PC-3 (cell line): ENCODE results near the gene CCDC200. TPM values are rescaled to one million over a fixed set of nuclear protein-coding genes. Genes with fewer than 3 reads are reported as not detected.

Experiments
- ATAC-seq: fragments of 200-7000 bp; cut with Tn5 transposase; 2 replicates; pipeline ENCODE4 v1.9.1; 2020; ENCODE audit warnings: mild to moderate bottlenecking, moderate library complexity
- BruUV-seq: library from RNA; stranded (reverse); fragments of 400-500 nt; replicated peaks from 2 replicates; lab custom pipeline; 2021; lab: Mats Ljungman, UMichigan
- CTCF ChIA-PET: fragments of 300-600 bp; sonication (Branson Sonifier 250); formaldehyde crosslinking; loops from one replicate; lab custom pipeline; 2022; ENCODE audit warnings: antibody characterized with exemption; lab: Charles Lee
- POLR2A ChIA-PET: fragments of 300-600 bp; sonication (Branson Sonifier 250); formaldehyde crosslinking; loops from one replicate; lab custom pipeline; 2022; ENCODE audit warnings: antibody characterized with exemption; ENCODE audit not compliant: unreplicated experiment; lab: Charles Lee
- DNase-seq: peaks from one replicate; pipeline ENCODE4 v3.0.0-alpha.2; 2015
- H2AFZ ChIP-seq: fragments of 300-600 bp; sonication (generic); 2 replicates; pipeline ENCODE4 v1.6.0; 2016; ENCODE audit warnings: antibody characterized with exemption, low read length
- H3F3A ChIP-seq: fragments of 300-600 bp; sonication (generic); one replicate; pipeline ENCODE4 v1.6.0; 2017; ENCODE audit warnings: antibody characterized with exemption, low read length, control low read depth, mild to moderate bottlenecking; ENCODE audit not compliant: unreplicated experiment
- H3K27ac ChIP-seq: fragments of 300-600 bp; sonication (generic); 2 replicates; pipeline ENCODE4 v1.5.1; 2016; ENCODE audit warnings: mild to moderate bottlenecking, low read length
- H3K27me3 ChIP-seq: fragments of 300-600 bp; sonication (generic); 2 replicates; pipeline ENCODE4 v1.6.1; 2016; ENCODE audit warnings: low read length, mixed read lengths
- H3K36me3 ChIP-seq: fragments of 300-600 bp; sonication (generic); 2 replicates; pipeline ENCODE4 v1.6.1; 2016; ENCODE audit warnings: low read depth, mixed run types, low read length, mixed read lengths
- H3K4me1 ChIP-seq: fragments of 300-600 bp; sonication (generic); 2 replicates; pipeline ENCODE4 v1.5.1; 2016; ENCODE audit warnings: low read length; ENCODE audit not compliant: insufficient read depth
- H3K4me2 ChIP-seq: fragments of 300-600 bp; sonication (generic); 2 replicates; pipeline ENCODE4 v1.6.0; 2016; ENCODE audit warnings: low read length
- H3K4me3 ChIP-seq: fragments of 300-600 bp; sonication (generic); 2 replicates; pipeline ENCODE4 v1.5.1; 2016; ENCODE audit warnings: mild to moderate bottlenecking, low read length, mixed read lengths
- H3K79me2 ChIP-seq: fragments of 300-600 bp; sonication (generic); 2 replicates; pipeline ENCODE4 v1.6.1; 2017; ENCODE audit warnings: low read length, mixed read lengths
- H3K9ac ChIP-seq: fragments of 300-600 bp; sonication (generic); 2 replicates; pipeline ENCODE4 v1.6.0; 2016; ENCODE audit warnings: mild to moderate bottlenecking, low read length
- H3K9me2 ChIP-seq: fragments of 300-600 bp; sonication (generic); replicated peaks from 2 replicates; pipeline ENCODE4 v1.6.1; 2016; ENCODE audit warnings: mixed run types, low read length, mixed read lengths
- H3K9me3 ChIP-seq: fragments of 300-600 bp; sonication (generic); 2 replicates; pipeline ENCODE4 v1.6.1; 2016; ENCODE audit warnings: low read length, mixed read lengths
- H4K20me1 ChIP-seq: fragments of 300-600 bp; sonication (generic); 2 replicates; pipeline ENCODE4 v1.6.1; 2016; ENCODE audit warnings: low read length, mixed read lengths
- CTCF ChIP-seq: fragments of 300-600 bp; sonication (generic); conservative IDR thresholded peaks from 2 replicates; pipeline ENCODE4 v1.5.1; 2017; ENCODE audit warnings: antibody characterized with exemption, low read depth, mild to moderate bottlenecking, low read length
- EZH2 ChIP-seq: fragments of 300-600 bp; sonication (generic); IDR thresholded peaks from one replicate; pipeline ENCODE4 v1.6.1; 2017; ENCODE audit warnings: antibody characterized with exemption, mild to moderate bottlenecking, low read length; ENCODE audit not compliant: unreplicated experiment
- EZH2phosphoT487 ChIP-seq: fragments of 300-600 bp; sonication (generic); IDR thresholded peaks from 2 replicates; pipeline ENCODE4 v1.6.1; 2018; ENCODE audit warnings: mild to moderate bottlenecking, antibody characterized with exemption, low read length, borderline replicate concordance
- intact Hi-C: fragments of 100-400 bp; cut with micrococcal nuclease; formaldehyde crosslinking; loops from 2 replicates; pipeline ENCODE4 v1.9.0; 2023
- total RNA-seq: library from RNA; depleted of rRNA; stranded (reverse); fragments of >200 nt; gene quantifications from 2 replicates; pipeline ENCODE4 v1.2.3, GENCODE V29; 2014

The CCDC200 gene
- total RNA-seq, 1 experiment from 2014 or later = not detected

DNA sequence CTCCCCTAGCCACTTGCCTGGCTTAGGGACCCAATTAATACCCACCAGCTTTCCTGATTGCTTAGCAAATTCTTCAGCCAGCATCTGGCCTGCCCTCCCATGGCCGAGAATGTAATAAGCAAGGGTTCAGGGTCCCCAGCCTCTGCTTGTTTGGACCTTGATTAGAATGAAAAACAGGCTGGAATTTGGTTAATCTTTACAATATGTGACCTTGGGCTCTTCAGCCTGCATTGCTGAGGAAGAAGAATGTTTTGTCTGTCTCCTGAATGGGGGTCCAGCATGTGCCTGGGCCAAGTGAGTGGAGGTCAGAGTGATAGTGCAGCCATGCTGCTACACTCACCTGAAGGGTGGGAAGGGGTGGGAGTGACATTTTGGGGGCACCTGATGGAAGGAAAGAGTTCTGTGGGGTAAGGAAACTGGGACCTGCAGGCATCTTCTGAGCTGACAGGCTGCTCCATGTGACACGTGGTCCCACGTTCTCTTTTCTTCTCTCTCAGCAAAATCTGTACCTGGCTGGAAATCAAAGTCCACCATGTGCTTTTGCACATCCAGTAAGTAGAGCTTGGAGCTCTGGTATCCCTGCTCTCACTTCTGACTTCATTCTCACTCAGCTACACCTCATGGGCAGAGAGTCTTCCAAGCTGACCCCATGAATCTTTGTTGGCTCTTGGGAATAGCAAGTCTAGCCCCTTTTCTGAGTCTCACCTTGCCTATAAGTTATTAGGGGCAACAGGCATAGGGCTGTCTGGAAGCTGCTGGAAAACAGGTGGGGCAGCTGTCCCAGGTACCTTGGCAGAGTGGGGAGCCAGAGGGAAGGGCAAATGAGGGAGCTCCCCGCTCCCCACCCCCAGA is 11.4 kb downstream of the CCDC200 start:
- TF ChIP-seq EZH2 = no peak
- TF ChIP-seq EZH2phosphoT487 = no peak
- no peak for TF ChIP-seq CTCF
- Histone ChIP-seq H2AFZ (no peak overlapping the region), H3K27ac (no peak overlapping the region), H3K36me3 (no peaks in the 10 kb centered on the region), H3K4me2 (no peak overlapping the region), H3K9me2 (no peaks in the 10 kb centered on the region), H3K4me3 (no peak overlapping the region), H3K27me3 (no peaks in the 10 kb centered on the region), H4K20me1 (no peaks in the 10 kb centered on the region), H3K4me1 (no peaks in the 10 kb centered on the region), H3K79me2 (no peaks in the 10 kb centered on the region), H3K9me3 (no peaks in the 10 kb centered on the region), H3F3A (no peaks in the 10 kb centered on the region), H3K9ac (no peak overlapping the region)
- CTCF ChIA-PET = interaction anchor here (0.6 kb wide), 1 partner anchor 172 kb away, joined by 4 read pairs; no protein-coding TSS in a partner anchor
- POLR2A ChIA-PET = interaction anchor here (0.5 to 0.6 kb wide), 2 partner anchors 26 to 1559 kb away, joined by 4 to 9 read pairs; no protein-coding TSS in a partner anchor
- DNase-seq (no peak), ATAC-seq (no peak)
- BruUV-seq = no TSS peak
- intact Hi-C loops = no loop called here

GRCh38 chr17:43216369-43216761 is 12.1 kb downstream of the CCDC200 start:
- no TSS peak for BruUV-seq
- POLR2A ChIA-PET = no interaction called here
- ATAC-seq = no peak

More at GRCh38 chr17:43216369-43216761, 12.1 kb downstream of the CCDC200 start:
- H4K20me1 ChIP-seq = no peaks in the 10 kb centered on the region
- no peak overlapping the region for H2AFZ ChIP-seq
- CTCF ChIA-PET = no interaction called here
- H3K27ac ChIP-seq = no peak overlapping the region
- H3K79me2 ChIP-seq = no peaks in the 10 kb centered on the region
- no peaks in the 10 kb centered on the region for H3K36me3 ChIP-seq
- no peaks in the 10 kb centered on the region for H3K9me2 ChIP-seq
- intact Hi-C loops = no loop called here
- H3K4me2 ChIP-seq = no peak overlapping the region
- H3K9me3 ChIP-seq = no peaks in the 10 kb centered on the region
- DNase-seq = no peak
- H3F3A ChIP-seq = no peaks in the 10 kb centered on the region
- TF ChIP-seq EZH2phosphoT487 (no peak), EZH2 (no peak), CTCF (no peak)
- no peak overlapping the region for H3K4me3 ChIP-seq
- no peaks in the 10 kb centered on the region for H3K4me1 ChIP-seq
- H3K9ac ChIP-seq = no peak overlapping the region
- no peaks in the 10 kb centered on the region for H3K27me3 ChIP-seq
